Neural progenitor cell (in vitro differentiated cells): ENCODE measurements around the gene DNAI7.

ENCODE experiments used
- CTCF ChIP-seq: fragments of 200-600 bp; sonication (generic); IDR thresholded peaks from 2 replicates; pipeline ENCODE4 v1.5.1; 2017; ENCODE audit warnings: antibody characterized with exemption, mild to moderate bottlenecking
- EZH2 ChIP-seq: fragments of 200-600 bp; sonication (generic); IDR thresholded peaks from 2 replicates; pipeline ENCODE4 v1.6.1; 2017; ENCODE audit warnings: antibody characterized with exemption, mild to moderate bottlenecking, moderate library complexity
- EZH2phosphoT487 ChIP-seq: fragments of 200-600 bp; sonication (generic); IDR thresholded peaks from 2 replicates; pipeline ENCODE4 v1.6.1; 2017; ENCODE audit warnings: antibody characterized with exemption

GRCh38 chr12:25194214-25194613 lies 746 bp downstream of the DNAI7 start:
- TF ChIP-seq CTCF (no peak), EZH2phosphoT487 (no peak), EZH2 (no peak)
